HG03280 (cell line): ENCODE data around the gene LPCAT2.

Experiments
- ATAC-seq: cut with Tn5 transposase; IDR thresholded peaks from one replicate; pipeline ENCODE4 v1.9.1; 2021; ENCODE audit warnings: mild to moderate bottlenecking, moderate library complexity; ENCODE audit not compliant: unreplicated experiment

Gene LPCAT2

GRCh38 chr16:55480228-55480655 lies 28.6 kb upstream of the LPCAT2 start:
- no peak for ATAC-seq

GRCh38 chr16:55481023-55481422 lies 27.8 kb upstream of the LPCAT2 start:
- ATAC-seq: no peak

GRCh38 chr16:55482056-55482455 lies 26.8 kb upstream of the LPCAT2 start:
- no peak for ATAC-seq

- ATAC-seq: no peak
Measured at GRCh38 chr16:55487048-55487803, 21.6 kb upstream of the LPCAT2 start.

- ATAC-seq: no peak
Measured at GRCh38 chr16:55488306-55488705, 20.6 kb upstream of the LPCAT2 start.

GRCh38 chr16:55489119-55489955 lies 19.5 kb upstream of the LPCAT2 start:
- no peak for ATAC-seq

- ATAC-seq: no peak
Measured at GRCh38 chr16:55489956-55490265, 19.0 kb upstream of the LPCAT2 start.

GRCh38 chr16:55490301-55490700 lies 18.6 kb upstream of the LPCAT2 start:
- no peak for ATAC-seq

GRCh38 chr16:55491691-55492090 lies 17.2 kb upstream of the LPCAT2 start:
- ATAC-seq: no peak

- ATAC-seq: no peak
Measured at GRCh38 chr16:55492756-55493380, 16.0 kb upstream of the LPCAT2 start.

GRCh38 chr16:55494994-55495421 lies 13.9 kb upstream of the LPCAT2 start:
- ATAC-seq: no peak

- ATAC-seq: no peak
Measured at GRCh38 chr16:55495616-55496289, 13.1 kb upstream of the LPCAT2 start.

GRCh38 chr16:55496509-55497145 lies 12.2 kb upstream of the LPCAT2 start:
- no peak for ATAC-seq

GRCh38 chr16:55497558-55497957 lies 11.3 kb upstream of the LPCAT2 start:
- no peak for ATAC-seq

- ATAC-seq: no peak
Measured at GRCh38 chr16:55498101-55498500, 10.8 kb upstream of the LPCAT2 start.

GRCh38 chr16:55499281-55499680 lies 9.6 kb upstream of the LPCAT2 start:
- no peak for ATAC-seq

- ATAC-seq: no peak
Measured at GRCh38 chr16:55499951-55500529, 8.8 kb upstream of the LPCAT2 start.

- ATAC-seq: no peak
Measured at GRCh38 chr16:55500530-55501011, 8.3 kb upstream of the LPCAT2 start.

- ATAC-seq: no peak
Measured at GRCh38 chr16:55501549-55502322, 7.1 kb upstream of the LPCAT2 start.
